Osteoblast (primary cell): ENCODE results near the gene UBE2B. TPM values are rescaled to one million over a fixed set of nuclear protein-coding genes. Genes with fewer than 3 reads are reported as not detected.
"Not testable (repeated sequence)": the region's sequence is repeated elsewhere in the genome, so short reads cannot be mapped to it uniquely, and the experiment has no call there.

Source experiments
- DNase-seq: peaks from one replicate; pipeline ENCODE4 v3.0.0; 2011; ENCODE audit warnings: low spot score, mixed read lengths; ENCODE audit not compliant: insufficient read length; ENCODE audit errors: missing footprints
- H2AFZ ChIP-seq: 2 replicates; pipeline ENCODE4 v1.6.0; 2011; ENCODE audit warnings: mild to moderate bottlenecking, low read length
- H3K27ac ChIP-seq: 2 replicates; pipeline ENCODE4 v1.5.1; 2011; ENCODE audit warnings: mild to moderate bottlenecking, low read depth, low read length, moderate library complexity
- H3K27me3 ChIP-seq: 2 replicates; pipeline ENCODE4 v1.6.0; 2012; ENCODE audit warnings: mild to moderate bottlenecking, control low read depth, inconsistent platforms, low read length, moderate library complexity; ENCODE audit not compliant: insufficient read depth
- H3K36me3 ChIP-seq: 2 replicates; pipeline ENCODE4 v1.5.1; 2011; ENCODE audit warnings: mild to moderate bottlenecking, low read length, control low read depth, moderate library complexity; ENCODE audit not compliant: insufficient read depth
- H3K4me1 ChIP-seq: 2 replicates; pipeline ENCODE4 v1.5.1; 2011; ENCODE audit warnings: mild to moderate bottlenecking, low read length, control low read depth, moderate library complexity; ENCODE audit not compliant: insufficient read depth
- H3K4me2 ChIP-seq: 2 replicates; pipeline ENCODE4 v1.6.0; 2011; ENCODE audit warnings: mild to moderate bottlenecking, low read length; ENCODE audit not compliant: insufficient read depth
- H3K4me3 ChIP-seq: fragments of 200-600 bp; sonication (generic); 3 replicates; pipeline ENCODE4 v1.5.1; 2012; ENCODE audit warnings: mild to moderate bottlenecking, low read length, inconsistent platforms; ENCODE audit not compliant: insufficient read depth
- H3K79me2 ChIP-seq: 2 replicates; pipeline ENCODE4 v1.6.0; 2012; ENCODE audit warnings: mild to moderate bottlenecking, low read length, control low read depth, inconsistent platforms; ENCODE audit not compliant: insufficient read depth
- H3K9me3 ChIP-seq: 2 replicates; pipeline ENCODE4 v1.5.1; 2011; ENCODE audit warnings: low read depth, low read length, control low read depth
- H4K20me1 ChIP-seq: 2 replicates; pipeline ENCODE4 v1.6.0; 2012; ENCODE audit warnings: mild to moderate bottlenecking, low read length, control low read depth; ENCODE audit not compliant: insufficient read depth
- CTCF ChIP-seq: IDR thresholded peaks from 2 replicates; pipeline ENCODE4 v1.5.1; 2011; ENCODE audit warnings: mild to moderate bottlenecking, low read depth, low read length, moderate library complexity; ENCODE audit errors: extremely low read depth
- total RNA-seq: library from RNA; depleted of rRNA; stranded (reverse); fragments of >200 nt; gene quantifications from 2 replicates; pipeline ENCODE4 v1.2.3, GENCODE V29; 2012

UBE2B gene
- total RNA-seq: 34.2 and 73.5 TPM in 2 replicates

DNA sequence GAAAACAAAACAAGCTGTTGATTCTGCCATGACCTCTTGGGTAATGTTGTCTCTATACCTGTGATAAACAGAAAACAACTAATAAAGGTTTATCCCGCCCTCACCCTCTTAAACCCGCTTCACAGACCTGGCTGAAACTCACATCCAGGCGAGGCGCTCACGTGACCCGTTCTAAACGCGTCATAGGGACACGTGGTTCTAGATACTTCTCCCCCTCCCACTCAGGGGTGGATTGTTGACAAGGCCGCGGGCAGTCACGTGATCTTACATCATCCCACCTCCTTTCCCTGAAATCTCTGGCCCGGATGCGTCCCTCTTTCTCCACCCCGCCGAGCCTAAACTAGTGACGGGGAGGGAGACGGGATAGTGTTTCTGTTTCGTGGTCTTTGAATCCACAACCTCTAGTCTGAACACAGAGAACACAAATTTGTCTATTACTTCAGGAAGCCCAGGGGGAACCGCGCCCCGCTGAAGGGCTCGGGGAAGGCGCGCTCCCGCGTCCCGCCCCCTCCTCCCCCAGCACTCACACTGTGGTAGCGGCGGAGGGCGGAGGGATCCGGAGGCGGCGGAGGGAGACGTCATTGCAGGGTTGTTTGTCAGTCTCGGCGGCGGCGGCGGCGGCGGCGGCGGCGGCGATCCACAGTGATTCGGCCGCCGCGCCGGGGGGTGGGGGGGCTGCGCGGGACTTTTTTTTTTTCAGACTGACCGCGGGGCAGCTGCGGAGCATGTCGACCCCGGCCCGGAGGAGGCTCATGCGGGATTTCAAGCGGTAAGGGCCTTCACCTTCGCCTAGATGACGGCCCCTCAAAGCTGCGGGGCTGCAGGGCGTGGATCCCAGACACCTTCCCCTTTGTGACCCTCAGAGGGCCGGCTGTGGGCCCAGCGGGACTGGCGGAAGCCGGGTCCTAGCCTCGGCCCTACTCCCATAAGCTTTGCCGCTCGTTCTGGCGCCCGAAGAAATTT is at the start of gene UBE2B:
UBE2B (plus strand) TSS at position 699 of the 963 bp plus-strand sequence; CDS start at position 726, 27 bp downstream.
- Histone ChIP-seq H3K9me3 (no peaks in the 10 kb centered on the region), H2AFZ (peak within 1 kb of the TSS; percentile 99), H3K79me2 (peaks cover 67% of the 10 kb centered on the region), H3K27me3 (no peaks in the 10 kb centered on the region), H3K27ac (peak within 1 kb of the TSS; percentile 93), H3K36me3 (peaks cover 11% of the 10 kb centered on the region), H4K20me1 (peaks cover 29% of the 10 kb centered on the region), H3K4me2 (peak within 1 kb of the TSS; percentile 83), H3K4me1 (peaks cover 24% of the 10 kb centered on the region), H3K4me3 (peak within 1 kb of the TSS; percentile 99)
- DNase-seq: peak; percentile 97
- TF ChIP-seq CTCF: no peak

GRCh38 chr5:134327327-134327726 is 44.0 kb upstream of the UBE2B start:
- no peaks in the 10 kb centered on the region for H3K36me3 ChIP-seq
- H3K27me3 ChIP-seq: no peaks in the 10 kb centered on the region
- no peaks in the 10 kb centered on the region for H3K4me1 ChIP-seq
- no peaks in the 10 kb centered on the region for H4K20me1 ChIP-seq
- H3K4me2 ChIP-seq: no peak overlapping the region
- peaks cover 4% of the 10 kb centered on the region for H3K9me3 ChIP-seq
- DNase-seq: no peak
- no peaks in the 10 kb centered on the region for H3K79me2 ChIP-seq
- no peak overlapping the region for H3K27ac ChIP-seq
- no peak for TF ChIP-seq CTCF
- H3K4me3 ChIP-seq: no peak overlapping the region
- no peak overlapping the region for H2AFZ ChIP-seq

DNA sequence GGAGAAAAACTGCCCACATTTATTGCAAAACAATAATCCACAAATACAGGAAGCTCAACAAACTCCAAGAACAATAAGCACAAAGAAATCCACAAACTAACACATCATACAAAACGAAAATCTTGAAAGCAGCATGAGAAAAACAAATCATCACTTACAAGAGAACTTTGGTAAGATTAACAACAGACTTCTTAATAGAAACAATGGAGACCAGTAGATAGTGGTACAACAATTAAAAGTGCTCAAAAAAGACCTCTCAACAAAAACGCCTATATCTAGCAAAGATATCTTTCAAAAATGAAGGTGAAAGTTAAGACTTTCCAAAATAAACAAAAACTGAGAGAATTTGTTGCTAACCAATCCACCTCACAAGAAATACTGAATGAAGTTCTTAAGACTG is 42.8 kb upstream of the UBE2B start:
- Histone ChIP-seq H3K9me3 (peaks cover 4% of the 10 kb centered on the region), H3K4me3 (no peak overlapping the region), H3K79me2 (no peaks in the 10 kb centered on the region), H3K4me1 (no peaks in the 10 kb centered on the region), H3K4me2 (no peak overlapping the region), H2AFZ (no peak overlapping the region), H3K27me3 (no peaks in the 10 kb centered on the region), H3K36me3 (no peaks in the 10 kb centered on the region), H3K27ac (no peak overlapping the region), H4K20me1 (no peaks in the 10 kb centered on the region)
- no peak for DNase-seq
- no peak for TF ChIP-seq CTCF

- not testable (repeated sequence) for H3K4me3 ChIP-seq, H3K36me3 ChIP-seq, DNase-seq, H4K20me1 ChIP-seq, H3K79me2 ChIP-seq, H3K9me3 ChIP-seq, H3K4me2 ChIP-seq, H2AFZ ChIP-seq, H3K27ac ChIP-seq, H3K4me1 ChIP-seq, H3K27me3 ChIP-seq
Observed at GRCh38 chr5:134336833-134337232, 34.5 kb upstream of the UBE2B start.

DNA sequence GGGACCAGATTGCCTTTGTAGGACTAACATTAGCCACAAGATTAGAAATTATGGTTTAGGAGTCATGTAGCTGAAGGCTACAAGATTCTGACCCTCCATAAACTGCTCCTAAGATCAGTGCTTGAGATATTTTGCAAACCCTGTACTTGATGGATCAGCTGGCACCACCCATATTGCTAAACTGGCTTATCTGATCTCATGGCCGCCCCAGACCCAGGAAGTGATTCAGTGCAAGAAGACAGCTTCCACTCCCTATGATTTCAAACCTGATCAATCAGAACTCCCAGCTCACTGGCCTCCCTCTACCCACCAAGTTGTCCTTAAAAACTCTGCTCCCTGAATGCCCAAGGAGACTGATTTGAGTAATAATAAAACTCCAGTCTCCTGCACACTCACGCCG is 27.9 kb upstream of the UBE2B start:
- not testable (repeated sequence) for H4K20me1 ChIP-seq, H2AFZ ChIP-seq, H3K4me2 ChIP-seq, H3K9me3 ChIP-seq, H3K4me1 ChIP-seq, H3K27me3 ChIP-seq, H3K79me2 ChIP-seq, H3K4me3 ChIP-seq, H3K36me3 ChIP-seq, H3K27ac ChIP-seq
- peak; percentile 19 for DNase-seq

GRCh38 chr5:134345476-134345875 is 25.9 kb upstream of the UBE2B start:
- not testable (repeated sequence) for H4K20me1 ChIP-seq, H2AFZ ChIP-seq, H3K36me3 ChIP-seq, H3K4me1 ChIP-seq, H3K4me3 ChIP-seq, DNase-seq, H3K4me2 ChIP-seq, H3K27ac ChIP-seq, H3K79me2 ChIP-seq, H3K27me3 ChIP-seq, H3K9me3 ChIP-seq
